ENCODE data around the gene MYO5C. TPM values are rescaled to one million over a fixed set of nuclear protein-coding genes. Genes with fewer than 3 reads are reported as not detected.

Gene MYO5C
- total RNA-seq, 4 donors from 2014 or later, result 2.6 to 12.3 (median 10.2) TPM

GRCh38 chr15:52162876-52163275 lies 132.7 kb downstream of the MYO5C start:
- no peaks in the 10 kb centered on the region for H3K4me1 ChIP-seq
- no peak overlapping the region for H3K4me3 ChIP-seq
- H3K27me3 ChIP-seq, result no peaks in the 10 kb centered on the region
- H3K9me3 ChIP-seq, result no peaks in the 10 kb centered on the region
- peaks cover 0 to 44% of the 10 kb centered on the region in 2 donors for H3K36me3 ChIP-seq
- no peak for ATAC-seq
- no peak for TF ChIP-seq EP300 (IDR thresholded peaks at IDR 0.05)
- no peak for TF ChIP-seq POLR2A (IDR thresholded peaks at IDR 0.05)
- no peak for TF ChIP-seq POLR2AphosphoS5 (IDR thresholded peaks at IDR 0.05)
- TF ChIP-seq, protein P1, sequence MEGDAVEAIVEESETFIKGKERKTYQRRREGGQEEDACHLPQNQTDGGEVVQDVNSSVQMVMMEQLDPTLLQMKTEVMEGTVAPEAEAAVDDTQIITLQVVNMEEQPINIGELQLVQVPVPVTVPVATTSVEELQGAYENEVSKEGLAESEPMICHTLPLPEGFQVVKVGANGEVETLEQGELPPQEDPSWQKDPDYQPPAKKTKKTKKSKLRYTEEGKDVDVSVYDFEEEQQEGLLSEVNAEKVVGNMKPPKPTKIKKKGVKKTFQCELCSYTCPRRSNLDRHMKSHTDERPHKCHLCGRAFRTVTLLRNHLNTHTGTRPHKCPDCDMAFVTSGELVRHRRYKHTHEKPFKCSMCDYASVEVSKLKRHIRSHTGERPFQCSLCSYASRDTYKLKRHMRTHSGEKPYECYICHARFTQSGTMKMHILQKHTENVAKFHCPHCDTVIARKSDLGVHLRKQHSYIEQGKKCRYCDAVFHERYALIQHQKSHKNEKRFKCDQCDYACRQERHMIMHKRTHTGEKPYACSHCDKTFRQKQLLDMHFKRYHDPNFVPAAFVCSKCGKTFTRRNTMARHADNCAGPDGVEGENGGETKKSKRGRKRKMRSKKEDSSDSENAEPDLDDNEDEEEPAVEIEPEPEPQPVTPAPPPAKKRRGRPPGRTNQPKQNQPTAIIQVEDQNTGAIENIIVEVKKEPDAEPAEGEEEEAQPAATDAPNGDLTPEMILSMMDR (IDR thresholded peaks at IDR 0.05), result no peak
- no peak overlapping the region for H3K27ac ChIP-seq
- WGBS, 2 donors (ENCODE audit: low coverage in 1 of 2), result 100% methylated on average over 1 to 6 of the region's 22 CpGs

DNA sequence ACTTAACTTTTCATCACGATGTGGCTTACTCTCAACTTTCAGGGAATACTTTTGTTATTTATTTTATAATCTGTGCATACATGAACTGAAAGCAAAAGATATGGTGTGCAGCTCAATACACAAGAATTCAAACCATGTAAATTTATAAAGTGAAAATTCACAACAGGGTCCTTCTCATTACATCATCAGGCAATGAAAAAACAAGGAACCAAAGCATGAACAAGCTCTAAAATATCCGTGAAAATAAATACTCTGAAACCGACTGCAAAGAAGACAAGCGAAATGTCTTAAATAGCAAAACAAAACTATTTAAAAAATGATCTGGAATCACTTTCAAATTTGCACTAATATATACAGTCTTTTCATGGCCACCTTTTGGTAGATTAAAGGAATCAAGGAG lies 133.3 kb downstream of the MYO5C start:
- no peaks in the 10 kb centered on the region for H3K9me3 ChIP-seq
- TF ChIP-seq POLR2AphosphoS5 (IDR thresholded peaks at IDR 0.05) (no peak), EP300 (IDR thresholded peaks at IDR 0.05) (no peak), POLR2A (IDR thresholded peaks at IDR 0.05) (no peak)
- TF ChIP-seq, protein P1 (IDR thresholded peaks at IDR 0.05), result no peak

DNA sequence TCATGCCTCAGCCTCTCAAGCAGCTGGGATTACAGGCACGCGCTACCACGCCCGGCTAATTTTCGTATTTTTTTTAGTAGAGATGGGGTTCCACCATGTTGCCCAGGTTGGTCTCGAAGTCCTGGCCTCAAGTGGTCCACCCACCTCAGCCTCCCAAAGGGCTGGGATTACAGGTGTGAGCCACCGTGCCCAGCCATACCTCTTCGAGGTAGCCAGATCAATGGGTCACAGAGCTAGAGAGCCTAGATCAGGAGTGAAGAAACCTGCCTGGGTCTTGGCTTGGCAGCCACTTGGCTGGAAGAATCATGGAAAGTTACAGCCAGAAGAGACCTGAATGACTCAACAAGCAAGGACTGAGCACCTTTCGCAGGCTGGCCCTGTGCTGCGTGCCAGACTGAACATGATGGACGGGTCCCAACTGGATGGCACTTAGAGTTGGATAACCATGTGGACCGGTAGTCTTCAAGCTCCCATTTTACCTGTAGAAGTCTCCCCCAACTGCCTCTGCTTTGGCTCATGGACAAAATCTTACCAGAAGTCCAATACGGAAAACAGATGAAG lies 134.1 kb downstream of the MYO5C start:
- Histone ChIP-seq H3K36me3 (peaks cover 0 to 44% of the 10 kb centered on the region in 2 donors), H3K27ac (no peak overlapping the region), H3K4me3 (no peak overlapping the region), H3K9me3 (no peaks in the 10 kb centered on the region), H3K4me1 (no peaks in the 10 kb centered on the region), H3K27me3 (no peaks in the 10 kb centered on the region)
- no peak for ATAC-seq
- WGBS, 2 donors (ENCODE audit: low coverage in 1 of 2), result 95% methylated on average over 5 of the region's 13 CpGs; no CpG with 5 or more reads in 1 of the 2 donors
- TF ChIP-seq POLR2A (IDR thresholded peaks at IDR 0.05) (no peak), POLR2AphosphoS5 (IDR thresholded peaks at IDR 0.05) (no peak), EP300 (IDR thresholded peaks at IDR 0.05) (no peak)
- TF ChIP-seq, protein P1 (IDR thresholded peaks at IDR 0.05), result no peak

More for the DNA sequence above, 133.3 kb downstream of the MYO5C start:
- Histone ChIP-seq H3K36me3 (peaks cover 0 to 44% of the 10 kb centered on the region in 2 donors), H3K4me3 (no peak overlapping the region), H3K27ac (no peak overlapping the region), H3K27me3 (no peaks in the 10 kb centered on the region), H3K4me1 (no peaks in the 10 kb centered on the region)
- ATAC-seq, result no peak
- 54 to 75% methylated on average over 4 of the region's 4 CpGs for WGBS, 2 donors (ENCODE audit: low coverage in 1 of 2)

DNA sequence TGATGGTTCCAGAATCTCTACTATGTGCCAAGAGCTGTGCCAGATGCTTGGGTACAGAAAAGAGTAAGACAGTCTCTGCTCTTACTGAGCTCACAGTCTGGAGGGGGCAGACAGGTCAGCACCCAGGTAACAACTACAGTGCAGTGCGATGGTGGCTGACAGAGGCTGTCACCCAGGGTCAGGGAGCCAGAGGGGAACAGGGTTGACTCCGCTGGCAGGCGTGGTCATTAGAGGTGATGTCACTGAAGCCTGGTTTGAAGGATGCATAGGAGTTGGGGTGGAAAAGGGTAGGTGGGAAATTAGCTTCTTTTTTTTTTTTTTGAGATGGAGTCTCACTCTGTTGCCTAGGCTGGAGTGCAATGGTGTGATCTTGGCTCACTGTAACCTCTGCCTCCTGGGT lies 136.0 kb downstream of the MYO5C start:
- H3K27me3 ChIP-seq, result no peaks in the 10 kb centered on the region
- TF ChIP-seq, protein P1 (IDR thresholded peaks at IDR 0.05), result no peak
- TF ChIP-seq POLR2AphosphoS5 (IDR thresholded peaks at IDR 0.05) (no peak), POLR2A (IDR thresholded peaks at IDR 0.05) (no peak), EP300 (IDR thresholded peaks at IDR 0.05) (no peak)
- H3K4me3 ChIP-seq, result no peak overlapping the region
- no peak for ATAC-seq
- no peaks in the 10 kb centered on the region for H3K4me1 ChIP-seq
- no peak overlapping the region for H3K27ac ChIP-seq
- no peaks in the 10 kb centered on the region for H3K9me3 ChIP-seq
- 83% methylated on average over 3 of the region's 3 CpGs; no CpG with 5 or more reads in 1 of the 2 donors for WGBS, 2 donors (ENCODE audit: low coverage in 1 of 2)
- H3K36me3 ChIP-seq, result peaks cover 0 to 44% of the 10 kb centered on the region in 2 donors

GRCh38 chr15:52158084-52158765 lies 137.4 kb downstream of the MYO5C start:
- TF ChIP-seq EP300 (IDR thresholded peaks at IDR 0.05) (no peak), POLR2A (IDR thresholded peaks at IDR 0.05) (no peak), POLR2AphosphoS5 (IDR thresholded peaks at IDR 0.05) (no peak)
- TF ChIP-seq, protein P1 (IDR thresholded peaks at IDR 0.05), result no peak
- ATAC-seq, result no peak
- H3K36me3 ChIP-seq, result peaks cover 0 to 42% of the 10 kb centered on the region in 2 donors
- 77 to 84% methylated on average over 6 to 10 of the region's 10 CpGs for WGBS, 2 donors (ENCODE audit: low coverage in 1 of 2)
- H3K4me3 ChIP-seq, result no peak overlapping the region
- no peaks in the 10 kb centered on the region for H3K27me3 ChIP-seq
- no peak overlapping the region for H3K27ac ChIP-seq
- H3K9me3 ChIP-seq, result no peaks in the 10 kb centered on the region
- no peaks in the 10 kb centered on the region for H3K4me1 ChIP-seq
